MCF 10A (cell line): ENCODE results near the gene KIF26A. TPM values are rescaled to one million over a fixed set of nuclear protein-coding genes. Genes with fewer than 3 reads are reported as not detected.

Experiments used
- BruUV-seq: library from RNA; stranded (reverse); fragments of 400-500 nt; replicated peaks from 2 replicates; lab custom pipeline; 2021; lab: Mats Ljungman, UMichigan
- CTCF ChIA-PET: fragments of 300-600 bp; sonication (Branson Sonifier 250); formaldehyde crosslinking; extraction: SDS; loops from one replicate; lab custom pipeline; 2021; ENCODE audit warnings: antibody characterized with exemption, inconsistent platforms; lab: Yijun Ruan, JAX
- POLR2A ChIA-PET: fragments of 300-600, 350-650 bp; sonication (Branson Sonifier 250); formaldehyde crosslinking; extraction: SDS; loops from one replicate; lab custom pipeline; 2020; ENCODE audit warnings: antibody characterized with exemption, inconsistent platforms; lab: Yijun Ruan, JAX
- DNase-seq: peaks from one replicate; pipeline ENCODE4 v3.0.0-alpha.2; 2018; ENCODE audit not compliant: unreplicated experiment
- H3K27ac Mint-ChIP-seq: one replicate; pipeline ENCODE4 v1.8.0; 2022; ENCODE audit warnings: mild to moderate bottlenecking, low read depth, mixed read lengths; ENCODE audit not compliant: unreplicated experiment
- H3K27me3 Mint-ChIP-seq: one replicate; pipeline ENCODE4 v1.8.0; 2022; ENCODE audit warnings: mixed read lengths; ENCODE audit not compliant: insufficient read depth, unreplicated experiment
- H3K36me3 Mint-ChIP-seq: one replicate; pipeline ENCODE4 v1.8.0; 2022; ENCODE audit warnings: mild to moderate bottlenecking, moderate library complexity, mixed read lengths; ENCODE audit not compliant: insufficient read depth, unreplicated experiment
- H3K4me1 Mint-ChIP-seq: one replicate; pipeline ENCODE4 v1.8.0; 2022; ENCODE audit warnings: mixed read lengths; ENCODE audit not compliant: insufficient read depth, unreplicated experiment
- H3K4me3 Mint-ChIP-seq: one replicate; pipeline ENCODE4 v1.8.0; 2022; ENCODE audit warnings: mild to moderate bottlenecking, moderate library complexity, mixed read lengths; ENCODE audit not compliant: unreplicated experiment
- H3K9me3 Mint-ChIP-seq: one replicate; pipeline ENCODE4 v1.8.0; 2022; ENCODE audit warnings: mixed read lengths; ENCODE audit not compliant: unreplicated experiment
- CTCF ChIP-seq: fragments of 200-600 bp; IDR thresholded peaks from one replicate; pipeline ENCODE4 v1.8.0; 2022; ENCODE audit warnings: antibody characterized with exemption, mild to moderate bottlenecking; ENCODE audit not compliant: unreplicated experiment
- intact Hi-C: fragments of 100-400 bp; cut with micrococcal nuclease; formaldehyde crosslinking; loops from 2 replicates; pipeline ENCODE4 v1.14.1; 2022
- total RNA-seq: library from RNA; stranded (reverse); gene quantifications from 2 replicates; pipeline ENCODE4 v1.2.3, GENCODE V29; 2022

KIF26A gene
- total RNA-seq, 1 experiment from 2014 or later = 0.26 TPM

GRCh38 chr14:104094056-104094708 lies 44.2 kb upstream of the KIF26A start:
- TF ChIP-seq CTCF = no peak
- H3K4me1 Mint-ChIP-seq = no peaks in the 10 kb centered on the region
- no peaks in the 10 kb centered on the region for H3K27me3 Mint-ChIP-seq
- no peaks in the 10 kb centered on the region for H3K9me3 Mint-ChIP-seq
- intact Hi-C loops = loop anchor here (1.0 kb wide), 1 partner anchor 37 kb away; no protein-coding TSS in a partner anchor
- no TSS peak for BruUV-seq
- no peak for DNase-seq
- H3K36me3 Mint-ChIP-seq = no peaks in the 10 kb centered on the region
- POLR2A ChIA-PET = interaction anchor here (0.6 to 1.2 kb wide), 2 partner anchors 27 to 631 kb away, joined by 3 to 4 read pairs; no protein-coding TSS in a partner anchor
- CTCF ChIA-PET = interaction anchor here (0.6 to 2.4 kb wide), 20 partner anchors 10 to 773 kb away, joined by 3 to 23 read pairs (median 4); no protein-coding TSS in a partner anchor
- H3K4me3 Mint-ChIP-seq = no peak overlapping the region
- H3K27ac Mint-ChIP-seq = no peak overlapping the region

DNA sequence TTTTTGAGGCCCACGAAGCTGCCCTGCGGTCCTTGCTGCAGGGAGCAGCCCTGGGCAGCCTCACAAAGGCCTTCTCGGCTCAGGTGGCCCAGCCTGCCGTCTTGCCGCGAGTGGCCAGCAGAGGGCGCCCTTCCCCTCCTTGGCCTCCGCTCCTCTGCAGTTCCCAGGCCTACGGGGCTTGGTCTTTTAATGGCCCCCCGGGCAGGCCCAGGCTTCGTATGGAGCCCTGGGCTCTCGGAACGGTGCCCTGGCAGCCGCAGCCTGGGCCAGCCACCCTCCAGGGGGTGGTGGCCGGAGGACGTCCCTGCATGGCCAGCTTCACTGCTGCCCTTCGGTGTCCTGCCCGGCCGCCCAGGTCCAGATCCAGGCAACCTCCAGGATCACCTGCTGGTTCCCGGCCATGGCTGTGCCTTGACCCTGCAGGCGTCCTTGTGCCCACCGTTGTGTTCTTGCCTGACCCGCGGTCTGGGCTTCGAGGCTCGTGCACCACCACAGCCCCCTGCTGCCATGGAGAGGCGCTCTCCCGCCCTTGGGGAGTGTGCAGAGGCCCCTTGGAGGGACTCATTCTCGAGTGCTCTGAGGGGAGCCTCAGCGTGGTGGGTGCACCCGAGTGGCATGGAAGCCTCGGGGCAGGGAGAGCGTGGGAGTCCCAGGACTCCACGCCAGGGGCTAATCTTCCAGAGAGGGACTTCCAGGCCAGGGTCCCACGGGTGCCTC lies 43.5 kb upstream of the KIF26A start:
- TF ChIP-seq CTCF = peak; percentile 95
- peak; percentile 56 for DNase-seq
- ChIA-PET POLR2A (interaction anchor here (0.6 to 1.2 kb wide), 2 partner anchors 26 to 630 kb away, joined by 3 to 4 read pairs; no protein-coding TSS in a partner anchor), CTCF (interaction anchor here (0.6 to 2.4 kb wide), 20 partner anchors 10 to 772 kb away, joined by 3 to 23 read pairs (median 4); no protein-coding TSS in a partner anchor)
- no TSS peak for BruUV-seq
- intact Hi-C loops = loop anchor here (1.0 kb wide), 1 partner anchor 36 kb away; no protein-coding TSS in a partner anchor
- H3K4me1 Mint-ChIP-seq = no peaks in the 10 kb centered on the region
- no peaks in the 10 kb centered on the region for H3K27me3 Mint-ChIP-seq
- H3K27ac Mint-ChIP-seq = no peak overlapping the region
- H3K9me3 Mint-ChIP-seq = no peaks in the 10 kb centered on the region
- no peaks in the 10 kb centered on the region for H3K36me3 Mint-ChIP-seq
- no peak overlapping the region for H3K4me3 Mint-ChIP-seq

DNA sequence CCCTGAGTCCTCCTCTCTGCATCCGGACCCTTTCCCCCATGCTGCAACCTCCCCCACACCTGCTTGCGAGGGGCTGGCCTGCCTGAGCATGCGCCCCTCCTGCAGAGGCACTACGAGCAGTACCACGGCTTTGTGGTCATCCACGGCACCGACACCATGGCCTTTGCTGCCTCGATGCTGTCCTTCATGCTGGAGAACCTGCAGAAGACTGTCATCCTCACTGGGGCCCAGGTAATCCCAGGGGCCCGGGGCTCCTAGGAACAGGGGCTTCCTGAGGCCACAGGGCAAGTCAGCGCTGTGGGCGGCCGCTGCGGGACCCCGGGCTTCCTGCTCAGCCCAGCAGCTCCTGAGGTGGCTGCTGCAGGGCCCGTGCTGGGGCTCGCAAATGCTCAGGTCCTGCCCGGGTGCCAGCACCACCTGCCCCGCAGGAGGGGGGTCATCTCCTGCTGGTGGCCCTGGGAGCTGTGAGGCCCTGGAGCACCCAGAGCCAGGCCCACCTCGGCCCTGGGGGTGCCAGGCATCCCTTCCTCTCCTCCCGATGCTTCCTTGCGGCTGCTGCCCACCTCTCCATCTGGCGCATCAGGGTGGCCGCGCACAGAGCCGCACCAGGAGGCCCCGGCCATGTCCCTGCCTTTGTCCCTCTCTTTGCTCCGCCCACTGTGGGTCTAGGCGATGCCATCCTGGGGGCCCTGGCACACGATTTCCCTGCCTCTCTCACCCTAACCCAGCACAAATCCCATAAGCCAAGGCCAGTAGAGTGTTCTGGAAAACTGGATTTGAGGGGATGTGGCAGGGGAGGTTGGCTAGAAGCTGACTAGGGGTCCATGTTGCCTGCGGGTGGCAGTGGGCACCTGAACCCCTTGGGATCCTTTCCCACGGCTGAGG lies 42.7 kb upstream of the KIF26A start:
- no peaks in the 10 kb centered on the region for H3K27me3 Mint-ChIP-seq
- H3K4me1 Mint-ChIP-seq = peaks cover 7% of the 10 kb centered on the region
- no peak overlapping the region for H3K4me3 Mint-ChIP-seq
- DNase-seq = no peak
- no TSS peak for BruUV-seq
- H3K36me3 Mint-ChIP-seq = no peaks in the 10 kb centered on the region
- ChIA-PET CTCF (interaction anchor here (0.6 to 2.4 kb wide), 11 partner anchors 10 to 841 kb away, joined by 3 to 23 read pairs (median 4); no protein-coding TSS in a partner anchor), POLR2A (no interaction called here)
- no peak overlapping the region for H3K27ac Mint-ChIP-seq
- TF ChIP-seq CTCF = no peak
- intact Hi-C loops = no loop called here
- no peaks in the 10 kb centered on the region for H3K9me3 Mint-ChIP-seq
